Stomach smooth muscle (tissue), 2 donors: ENCODE data around the gene EYS.

Experiments used
- H3K27ac ChIP-seq: one replicate; pipeline ENCODE4 v1.7.0; 2013; ENCODE audit warnings: mild to moderate bottlenecking, low read length, inconsistent platforms
- H3K27me3 ChIP-seq, 2 donors: one replicate each; pipeline ENCODE4 v1.7.0; 2013; ENCODE audit warnings: low read length in 2 of 2; ENCODE audit not compliant: insufficient read depth in 2 of 2, control insufficient read depth in 1 of 2
- H3K36me3 ChIP-seq, 2 donors: one replicate each; pipeline ENCODE4 v1.7.0; 2013; ENCODE audit warnings: low read length in 2 of 2; ENCODE audit not compliant: control insufficient read depth in 2 of 2, insufficient read depth in 2 of 2
- H3K4me1 ChIP-seq: one replicate; pipeline ENCODE4 v1.7.0; 2013; ENCODE audit warnings: low read length; ENCODE audit not compliant: control insufficient read depth, insufficient read depth
- H3K4me3 ChIP-seq, 2 donors: one replicate each; pipeline ENCODE4 v1.7.0; 2013; ENCODE audit warnings: low read length in 2 of 2
- H3K9ac ChIP-seq, 2 donors: one replicate each; pipeline ENCODE4 v1.7.0; 2013; ENCODE audit warnings: low read length in 2 of 2, mild to moderate bottlenecking in 1 of 2
- H3K9me3 ChIP-seq, 2 donors: one replicate each; pipeline ENCODE4 v1.7.0; 2013; ENCODE audit warnings: low read length in 2 of 2; ENCODE audit not compliant: control insufficient read depth in 2 of 2
- donor health status: healthy.
- donor health status: Pancreatic carcinoma.

EYS gene

DNA sequence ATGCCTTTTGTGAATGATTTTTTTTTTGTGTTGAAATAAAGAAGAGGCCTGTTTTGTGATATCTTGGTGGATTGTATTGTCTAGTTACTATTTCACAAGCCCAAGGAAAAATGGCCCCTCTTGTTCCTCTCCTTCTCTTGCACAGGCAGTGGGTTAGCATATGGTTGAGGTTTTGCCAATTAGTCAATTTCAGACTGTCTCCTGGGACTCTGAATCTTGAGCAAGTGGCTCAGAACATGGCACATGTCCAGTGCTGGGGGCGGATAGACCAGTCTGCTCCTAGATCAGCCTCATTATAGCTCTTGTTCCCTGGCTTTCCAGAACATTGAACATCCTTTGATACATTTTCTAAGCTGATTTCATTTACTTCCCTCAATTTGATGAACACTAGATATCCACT is 1482.2 kb downstream of the EYS start:
- H3K9ac ChIP-seq: no peak overlapping the region
- H3K36me3 ChIP-seq: no peaks in the 10 kb centered on the region
- no peaks in the 10 kb centered on the region for H3K27me3 ChIP-seq
- no peak overlapping the region for H3K4me3 ChIP-seq
- no peaks in the 10 kb centered on the region for H3K9me3 ChIP-seq
- H3K4me1 ChIP-seq: no peaks in the 10 kb centered on the region
- H3K27ac ChIP-seq: no peak overlapping the region

DNA sequence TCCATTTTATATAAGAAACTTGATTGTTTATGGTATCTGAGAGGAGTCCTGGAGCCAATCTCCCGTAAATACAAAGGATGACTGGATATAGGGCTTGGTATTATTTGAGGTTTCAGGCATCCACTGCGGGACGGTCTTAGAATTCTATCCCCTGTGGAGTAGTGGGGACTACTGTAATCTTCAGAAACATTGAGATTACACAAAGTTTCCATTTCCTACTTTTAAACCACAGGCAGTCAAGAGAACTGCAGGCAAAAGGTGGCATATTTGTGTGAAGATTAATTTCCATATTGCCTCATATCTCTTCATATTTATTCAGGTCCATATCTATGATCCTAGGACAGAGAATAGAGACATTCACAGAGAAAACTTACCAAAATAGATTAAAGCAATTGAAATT is 1485.2 kb downstream of the EYS start:
- no peak overlapping the region for H3K9ac ChIP-seq

DNA sequence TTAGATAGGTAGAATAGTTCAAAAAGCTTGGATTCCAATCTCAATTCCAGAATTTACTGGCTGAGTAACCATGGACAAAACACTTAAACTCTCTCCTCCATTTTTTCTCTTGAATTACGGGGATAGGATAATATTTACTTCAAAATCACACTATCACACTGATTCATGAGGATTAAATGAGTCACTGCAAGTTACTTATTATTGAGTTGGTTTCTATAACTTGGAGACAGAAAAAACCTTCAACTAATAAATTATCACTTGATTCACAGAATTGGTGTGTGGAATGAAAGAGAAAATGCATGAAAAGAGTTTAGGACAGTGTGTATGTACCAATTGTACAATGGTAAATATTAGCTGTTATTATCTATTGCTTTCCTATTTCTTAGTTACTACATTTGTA is 1486.2 kb downstream of the EYS start:
- Histone ChIP-seq H3K4me3 (no peak overlapping the region), H3K27me3 (no peaks in the 10 kb centered on the region), H3K36me3 (no peaks in the 10 kb centered on the region), H3K9me3 (no peaks in the 10 kb centered on the region), H3K4me1 (no peaks in the 10 kb centered on the region), H3K27ac (no peak overlapping the region), H3K9ac (no peak overlapping the region)

More for the DNA sequence above, 1485.2 kb downstream of the EYS start:
- no peak overlapping the region for H3K4me3 ChIP-seq
- H3K36me3 ChIP-seq: no peaks in the 10 kb centered on the region
- H3K27ac ChIP-seq: no peak overlapping the region
- no peaks in the 10 kb centered on the region for H3K4me1 ChIP-seq
- no peaks in the 10 kb centered on the region for H3K27me3 ChIP-seq
- no peaks in the 10 kb centered on the region for H3K9me3 ChIP-seq

GRCh38 chr6:64217721-64218620 is 1489.1 kb downstream of the EYS start:
- no peaks in the 10 kb centered on the region for H3K4me1 ChIP-seq
- no peaks in the 10 kb centered on the region for H3K36me3 ChIP-seq
- no peak overlapping the region for H3K4me3 ChIP-seq
- H3K27me3 ChIP-seq: no peaks in the 10 kb centered on the region
- no peak overlapping the region for H3K27ac ChIP-seq
- H3K9ac ChIP-seq: no peak overlapping the region
- no peaks in the 10 kb centered on the region for H3K9me3 ChIP-seq

DNA sequence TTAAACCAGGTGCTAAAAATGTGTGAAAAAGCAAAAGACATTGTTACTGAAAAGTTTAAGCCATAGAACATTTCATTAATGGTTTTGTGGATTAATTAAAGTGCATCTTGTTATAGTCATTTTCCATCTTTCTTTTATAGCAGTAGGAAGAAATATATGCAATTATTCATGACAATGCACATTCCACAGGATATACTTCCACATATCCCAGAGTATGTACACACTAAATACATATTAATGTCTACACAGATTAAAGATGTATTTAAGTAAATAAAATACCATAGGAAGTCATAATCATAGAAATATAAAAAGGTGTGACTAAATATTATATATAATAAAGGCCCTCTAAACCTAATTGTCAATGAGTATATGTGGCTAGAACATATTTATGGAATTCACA is 1492.7 kb downstream of the EYS start:
- Histone ChIP-seq H3K4me3 (no peak overlapping the region), H3K4me1 (no peaks in the 10 kb centered on the region), H3K27me3 (no peaks in the 10 kb centered on the region), H3K9me3 (no peaks in the 10 kb centered on the region), H3K9ac (no peak overlapping the region), H3K36me3 (no peaks in the 10 kb centered on the region), H3K27ac (no peak overlapping the region)

DNA sequence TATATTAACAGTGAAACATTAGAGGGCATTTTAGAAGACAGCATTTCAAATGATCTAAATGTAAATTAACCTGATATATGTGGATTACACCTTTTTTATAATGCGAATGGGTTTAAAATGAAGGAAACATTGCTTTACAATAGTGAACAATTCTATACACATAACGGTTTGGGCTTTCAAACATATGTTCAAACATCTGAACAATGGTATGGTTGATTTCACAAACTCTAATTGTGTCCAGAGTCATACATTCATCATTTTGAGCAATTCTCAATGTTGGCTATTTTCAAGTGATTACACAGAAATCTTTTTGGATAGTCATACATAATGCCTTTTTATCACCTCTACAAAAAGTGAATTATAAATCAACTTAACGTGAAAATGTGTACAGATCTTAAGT is 1493.3 kb downstream of the EYS start:
- no peaks in the 10 kb centered on the region for H3K27me3 ChIP-seq
- no peaks in the 10 kb centered on the region for H3K36me3 ChIP-seq
- H3K4me1 ChIP-seq: no peaks in the 10 kb centered on the region
- H3K4me3 ChIP-seq: no peak overlapping the region
- no peak overlapping the region for H3K9ac ChIP-seq
- no peak overlapping the region for H3K27ac ChIP-seq
- no peaks in the 10 kb centered on the region for H3K9me3 ChIP-seq

DNA sequence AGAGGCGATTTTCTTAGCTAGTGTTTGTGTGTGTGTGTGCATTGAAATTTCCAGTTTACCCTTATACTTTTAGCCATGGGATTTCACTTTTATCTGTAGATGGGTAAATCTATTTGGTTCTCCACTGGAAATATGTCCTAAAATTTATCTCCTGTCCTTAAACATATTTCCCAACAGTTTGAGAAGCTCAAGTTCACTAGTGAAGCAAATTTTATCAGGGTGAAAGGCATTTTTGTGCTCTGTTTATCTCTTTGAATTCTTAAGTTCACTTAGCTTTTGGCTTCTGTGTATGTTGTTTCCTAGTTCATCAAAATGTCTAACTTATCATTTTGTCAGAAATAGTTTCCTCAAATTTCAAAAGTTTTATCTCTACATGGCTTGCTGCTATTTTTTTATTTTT is 1509.8 kb downstream of the EYS start:
- H3K27ac ChIP-seq: no peak overlapping the region
- H3K4me3 ChIP-seq: no peak overlapping the region
- no peaks in the 10 kb centered on the region for H3K4me1 ChIP-seq
- H3K27me3 ChIP-seq: no peaks in the 10 kb centered on the region
- no peak overlapping the region for H3K9ac ChIP-seq
- H3K9me3 ChIP-seq: no peaks in the 10 kb centered on the region
- no peaks in the 10 kb centered on the region for H3K36me3 ChIP-seq

GRCh38 chr6:64186592-64186991 is 1520.4 kb downstream of the EYS start:
- Histone ChIP-seq H3K27me3 (no peaks in the 10 kb centered on the region), H3K4me1 (no peaks in the 10 kb centered on the region), H3K9me3 (peaks cover 0 to 2% of the 10 kb centered on the region in 2 donors), H3K9ac (no peak overlapping the region), H3K4me3 (no peak overlapping the region), H3K36me3 (no peaks in the 10 kb centered on the region), H3K27ac (no peak overlapping the region)

GRCh38 chr6:64185621-64186020 is 1521.4 kb downstream of the EYS start:
- Histone ChIP-seq H3K9ac (no peak overlapping the region), H3K27me3 (no peaks in the 10 kb centered on the region), H3K4me3 (no peak overlapping the region), H3K4me1 (no peaks in the 10 kb centered on the region), H3K9me3 (peaks cover 0 to 2% of the 10 kb centered on the region in 2 donors), H3K36me3 (no peaks in the 10 kb centered on the region), H3K27ac (no peak overlapping the region)

DNA sequence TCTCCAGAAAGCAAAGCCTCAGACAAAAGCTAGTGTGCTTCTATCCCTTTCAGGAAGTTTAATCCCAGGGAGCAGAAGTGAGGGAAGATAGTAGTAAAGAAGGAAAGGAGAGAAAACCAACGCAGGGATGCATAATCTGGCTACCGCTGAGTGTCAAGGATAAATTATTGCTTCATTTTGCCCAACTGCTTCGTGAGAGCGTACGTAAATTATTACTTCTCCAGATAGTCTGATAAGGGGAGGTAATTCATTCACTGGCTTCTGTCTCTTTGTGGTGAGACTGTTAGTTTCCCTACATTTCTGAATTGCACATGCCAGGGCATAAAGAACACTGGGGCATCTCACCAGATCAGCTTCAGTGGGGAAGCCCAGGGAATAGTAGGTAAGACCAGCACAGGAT is 1531.7 kb downstream of the EYS start:
- no peaks in the 10 kb centered on the region for H3K27me3 ChIP-seq
- no peaks in the 10 kb centered on the region for H3K4me1 ChIP-seq
- H3K9me3 ChIP-seq: no peaks in the 10 kb centered on the region
- H3K9ac ChIP-seq: no peak overlapping the region
- H3K36me3 ChIP-seq: no peaks in the 10 kb centered on the region
- no peak overlapping the region for H3K4me3 ChIP-seq
- H3K27ac ChIP-seq: no peak overlapping the region

- Histone ChIP-seq H3K4me3 (no peak overlapping the region), H3K27me3 (no peaks in the 10 kb centered on the region), H3K36me3 (no peaks in the 10 kb centered on the region), H3K9me3 (no peaks in the 10 kb centered on the region), H3K27ac (no peak overlapping the region), H3K9ac (no peak overlapping the region), H3K4me1 (no peaks in the 10 kb centered on the region)
These were observed 1536.7 kb downstream of the EYS start for GRCh38 chr6:64170316-64170715.
